Measurements from ENCODE around the gene RHOV.

The RHOV gene

DNA sequence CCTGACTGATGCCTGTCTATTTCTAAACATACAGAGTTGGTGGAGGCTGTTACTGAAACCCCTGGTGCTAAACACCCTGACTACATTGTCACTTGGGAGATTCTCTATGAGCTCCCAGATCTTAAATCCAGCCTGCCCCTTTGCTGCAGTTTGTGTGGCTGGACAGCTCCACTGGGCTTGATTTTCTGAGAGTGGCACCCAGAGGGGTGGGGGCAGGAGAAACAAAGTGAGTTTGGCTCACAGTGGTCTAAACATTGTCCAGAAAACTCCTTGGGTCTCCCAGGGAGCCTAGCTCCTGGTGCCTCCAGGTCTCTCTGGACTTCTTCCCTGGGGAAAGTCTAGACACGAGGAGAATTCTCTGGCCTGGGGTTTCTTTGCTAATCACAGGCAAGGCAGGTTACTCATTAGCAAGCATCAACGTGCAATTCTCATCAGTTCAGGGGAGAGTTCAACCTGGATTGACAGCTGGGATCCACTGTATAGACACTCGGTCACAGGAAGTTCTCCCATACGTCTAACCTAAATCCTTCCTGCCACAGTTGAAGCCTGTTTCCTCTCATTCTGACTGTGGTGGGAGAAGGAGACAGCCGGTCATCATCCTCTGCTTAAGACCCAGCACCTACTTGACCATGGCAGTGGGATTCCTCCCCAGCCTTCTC is 48.0 kb upstream of the RHOV start:
- Histone ChIP-seq H2AFZ (ENCODE audit: low read length) (no peak overlapping the region), H3K4me2 (ENCODE audit: low read depth, low read length, poor library complexity, severe bottlenecking) (no peak overlapping the region), H4K20me1 (ENCODE audit: insufficient read depth, low read length, poor library complexity, severe bottlenecking) (no peaks in the 10 kb centered on the region), H3K79me2 (ENCODE audit: insufficient read depth, low read length) (no peaks in the 10 kb centered on the region), H3K9me2 (replicated peaks; ENCODE audit: low read depth, low read length) (no peaks in the 10 kb centered on the region), H3K27me3 (ENCODE audit: insufficient read depth, low read length, poor library complexity, severe bottlenecking) (peaks cover 6% of the 10 kb centered on the region), H3K4me1 (ENCODE audit: insufficient read depth, low read length, poor library complexity, severe bottlenecking) (peaks cover 9% of the 10 kb centered on the region), H3K4me3 (ENCODE audit: low read length, poor library complexity, severe bottlenecking) (no peak overlapping the region), H3F3A (ENCODE audit: low read depth) (no peaks in the 10 kb centered on the region), H3K9ac (ENCODE audit: low read depth, low read length, poor library complexity, severe bottlenecking) (no peak overlapping the region), H3K36me3 (ENCODE audit: insufficient read depth, low read length) (no peaks in the 10 kb centered on the region), H3K9me3 (ENCODE audit: insufficient read depth, low read depth, low read length) (no peaks in the 10 kb centered on the region)
- no peak for TF ChIP-seq EZH2phosphoT487 (IDR thresholded peaks at IDR 0.05; ENCODE audit: borderline replicate concordance)

DNA sequence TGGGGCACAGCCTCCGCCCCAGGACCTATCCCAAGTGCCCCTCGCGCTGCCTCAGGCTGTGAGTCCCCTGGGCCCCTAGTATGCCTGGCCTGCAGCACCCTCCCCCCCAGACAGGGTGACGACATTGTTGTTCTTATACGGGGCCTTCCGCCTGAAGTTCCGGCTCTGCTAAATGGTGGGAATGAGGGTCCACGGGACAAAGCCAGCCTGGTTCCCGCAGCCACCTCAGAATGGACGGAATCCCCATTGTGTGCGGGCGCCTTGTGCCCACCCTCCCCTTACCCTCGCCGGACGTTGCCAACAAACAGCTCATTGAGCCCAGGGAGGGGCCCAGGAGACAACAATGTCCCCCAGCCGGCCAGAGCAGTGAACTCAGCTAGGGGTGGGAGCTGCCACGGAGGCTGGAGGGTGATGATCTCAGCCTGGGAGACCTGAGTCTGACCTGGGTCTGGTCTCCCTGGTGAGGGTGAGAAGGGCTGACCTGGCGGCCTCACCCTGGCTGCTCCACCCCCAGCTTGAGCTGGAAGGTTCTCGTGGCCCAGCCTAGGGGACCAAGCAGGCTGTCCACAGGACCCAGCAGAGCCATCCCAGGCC is 44.9 kb upstream of the RHOV start:
- TF ChIP-seq EZH2phosphoT487 (IDR thresholded peaks at IDR 0.05; ENCODE audit: borderline replicate concordance): no peak
- TF ChIP-seq, protein P1, sequence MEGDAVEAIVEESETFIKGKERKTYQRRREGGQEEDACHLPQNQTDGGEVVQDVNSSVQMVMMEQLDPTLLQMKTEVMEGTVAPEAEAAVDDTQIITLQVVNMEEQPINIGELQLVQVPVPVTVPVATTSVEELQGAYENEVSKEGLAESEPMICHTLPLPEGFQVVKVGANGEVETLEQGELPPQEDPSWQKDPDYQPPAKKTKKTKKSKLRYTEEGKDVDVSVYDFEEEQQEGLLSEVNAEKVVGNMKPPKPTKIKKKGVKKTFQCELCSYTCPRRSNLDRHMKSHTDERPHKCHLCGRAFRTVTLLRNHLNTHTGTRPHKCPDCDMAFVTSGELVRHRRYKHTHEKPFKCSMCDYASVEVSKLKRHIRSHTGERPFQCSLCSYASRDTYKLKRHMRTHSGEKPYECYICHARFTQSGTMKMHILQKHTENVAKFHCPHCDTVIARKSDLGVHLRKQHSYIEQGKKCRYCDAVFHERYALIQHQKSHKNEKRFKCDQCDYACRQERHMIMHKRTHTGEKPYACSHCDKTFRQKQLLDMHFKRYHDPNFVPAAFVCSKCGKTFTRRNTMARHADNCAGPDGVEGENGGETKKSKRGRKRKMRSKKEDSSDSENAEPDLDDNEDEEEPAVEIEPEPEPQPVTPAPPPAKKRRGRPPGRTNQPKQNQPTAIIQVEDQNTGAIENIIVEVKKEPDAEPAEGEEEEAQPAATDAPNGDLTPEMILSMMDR (conservative IDR thresholded peaks at IDR 0.05; ENCODE audit: low read length): no peak
- Histone ChIP-seq H2AFZ (ENCODE audit: low read length) (no peak overlapping the region), H3F3A (ENCODE audit: low read depth) (no peaks in the 10 kb centered on the region), H3K27me3 (ENCODE audit: insufficient read depth, low read length, poor library complexity, severe bottlenecking) (no peaks in the 10 kb centered on the region), H4K20me1 (ENCODE audit: insufficient read depth, low read length, poor library complexity, severe bottlenecking) (no peaks in the 10 kb centered on the region), H3K4me2 (ENCODE audit: low read depth, low read length, poor library complexity, severe bottlenecking) (no peak overlapping the region), H3K9me3 (ENCODE audit: insufficient read depth, low read depth, low read length) (no peaks in the 10 kb centered on the region), H3K4me1 (ENCODE audit: insufficient read depth, low read length, poor library complexity, severe bottlenecking) (no peaks in the 10 kb centered on the region), H3K4me3 (ENCODE audit: low read length, poor library complexity, severe bottlenecking) (no peak overlapping the region), H3K9ac (ENCODE audit: low read depth, low read length, poor library complexity, severe bottlenecking) (no peak overlapping the region), H3K79me2 (ENCODE audit: insufficient read depth, low read length) (no peaks in the 10 kb centered on the region), H3K36me3 (ENCODE audit: insufficient read depth, low read length) (no peaks in the 10 kb centered on the region), H3K9me2 (replicated peaks; ENCODE audit: low read depth, low read length) (no peaks in the 10 kb centered on the region)

DNA sequence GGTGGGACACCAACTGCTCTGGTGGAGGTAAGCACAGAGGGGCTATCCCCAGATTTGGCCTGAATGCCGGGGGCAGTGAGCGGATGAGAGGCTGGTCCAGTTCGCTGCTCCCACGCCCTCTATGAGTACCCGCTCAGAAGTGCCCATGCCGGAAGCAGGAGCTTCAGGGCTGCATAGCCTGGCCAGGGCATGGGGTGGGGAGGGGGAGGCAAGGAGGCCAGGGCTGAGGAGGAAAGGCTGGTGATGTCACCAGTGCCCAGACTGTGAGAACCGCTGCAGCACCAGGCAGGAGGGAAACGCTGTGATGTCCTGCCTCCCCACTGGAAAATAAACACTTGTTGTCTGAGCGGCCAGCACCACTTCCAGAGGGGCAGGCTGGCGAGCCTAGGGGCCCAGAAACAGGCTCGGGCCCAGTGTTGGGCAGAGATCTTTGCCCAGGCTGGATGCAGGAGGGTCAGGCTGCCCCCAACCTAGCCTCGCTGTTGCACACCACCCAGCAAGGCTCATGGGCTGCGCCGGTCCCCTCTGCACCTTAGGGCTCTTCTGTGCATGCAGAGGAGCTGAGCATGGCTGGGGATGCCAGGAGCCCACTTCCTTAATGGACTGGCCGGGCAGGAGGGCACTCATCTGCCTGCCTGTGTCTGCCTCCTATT is 44.2 kb upstream of the RHOV start:
- TF ChIP-seq EZH2phosphoT487 (IDR thresholded peaks at IDR 0.05; ENCODE audit: borderline replicate concordance): no peak
- TF ChIP-seq, protein P1 (conservative IDR thresholded peaks at IDR 0.05; ENCODE audit: low read length): no peak
- Histone ChIP-seq H3K9me3 (ENCODE audit: insufficient read depth, low read depth, low read length) (no peaks in the 10 kb centered on the region), H3F3A (ENCODE audit: low read depth) (no peaks in the 10 kb centered on the region), H3K79me2 (ENCODE audit: insufficient read depth, low read length) (no peaks in the 10 kb centered on the region), H3K4me3 (ENCODE audit: low read length, poor library complexity, severe bottlenecking) (no peak overlapping the region), H2AFZ (ENCODE audit: low read length) (no peak overlapping the region; the same call in 1 of the 2 replicates), H3K36me3 (ENCODE audit: insufficient read depth, low read length) (no peaks in the 10 kb centered on the region), H4K20me1 (ENCODE audit: insufficient read depth, low read length, poor library complexity, severe bottlenecking) (no peaks in the 10 kb centered on the region), H3K9me2 (replicated peaks; ENCODE audit: low read depth, low read length) (no peaks in the 10 kb centered on the region), H3K9ac (ENCODE audit: low read depth, low read length, poor library complexity, severe bottlenecking) (no peak overlapping the region), H3K27me3 (ENCODE audit: insufficient read depth, low read length, poor library complexity, severe bottlenecking) (no peaks in the 10 kb centered on the region), H3K4me1 (ENCODE audit: insufficient read depth, low read length, poor library complexity, severe bottlenecking) (no peaks in the 10 kb centered on the region), H3K4me2 (ENCODE audit: low read depth, low read length, poor library complexity, severe bottlenecking) (no peak overlapping the region)
